ENCODE results near the gene NT5C.
A peak's percentile ranks its signal among the peaks of the same experiment; 100 is the strongest.

The NT5C gene

GRCh38 chr17:75113798-75114551 is 17.6 kb downstream of the NT5C start:
- TF ChIP-seq, protein P1, sequence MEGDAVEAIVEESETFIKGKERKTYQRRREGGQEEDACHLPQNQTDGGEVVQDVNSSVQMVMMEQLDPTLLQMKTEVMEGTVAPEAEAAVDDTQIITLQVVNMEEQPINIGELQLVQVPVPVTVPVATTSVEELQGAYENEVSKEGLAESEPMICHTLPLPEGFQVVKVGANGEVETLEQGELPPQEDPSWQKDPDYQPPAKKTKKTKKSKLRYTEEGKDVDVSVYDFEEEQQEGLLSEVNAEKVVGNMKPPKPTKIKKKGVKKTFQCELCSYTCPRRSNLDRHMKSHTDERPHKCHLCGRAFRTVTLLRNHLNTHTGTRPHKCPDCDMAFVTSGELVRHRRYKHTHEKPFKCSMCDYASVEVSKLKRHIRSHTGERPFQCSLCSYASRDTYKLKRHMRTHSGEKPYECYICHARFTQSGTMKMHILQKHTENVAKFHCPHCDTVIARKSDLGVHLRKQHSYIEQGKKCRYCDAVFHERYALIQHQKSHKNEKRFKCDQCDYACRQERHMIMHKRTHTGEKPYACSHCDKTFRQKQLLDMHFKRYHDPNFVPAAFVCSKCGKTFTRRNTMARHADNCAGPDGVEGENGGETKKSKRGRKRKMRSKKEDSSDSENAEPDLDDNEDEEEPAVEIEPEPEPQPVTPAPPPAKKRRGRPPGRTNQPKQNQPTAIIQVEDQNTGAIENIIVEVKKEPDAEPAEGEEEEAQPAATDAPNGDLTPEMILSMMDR (IDR thresholded peaks at IDR 0.05; ENCODE audit: low read depth, low read length): peak; percentile 84
- peak overlapping the region; percentile 47 for H3K4me3 ChIP-seq (ENCODE audit: low read depth, low read length)

- TF ChIP-seq, protein P1 (IDR thresholded peaks at IDR 0.05; ENCODE audit: low read depth, low read length): no peak
- no peak overlapping the region for H3K4me3 ChIP-seq (ENCODE audit: low read depth, low read length)
Measured at GRCh38 chr17:75111777-75112335, 19.7 kb downstream of the NT5C start.

DNA sequence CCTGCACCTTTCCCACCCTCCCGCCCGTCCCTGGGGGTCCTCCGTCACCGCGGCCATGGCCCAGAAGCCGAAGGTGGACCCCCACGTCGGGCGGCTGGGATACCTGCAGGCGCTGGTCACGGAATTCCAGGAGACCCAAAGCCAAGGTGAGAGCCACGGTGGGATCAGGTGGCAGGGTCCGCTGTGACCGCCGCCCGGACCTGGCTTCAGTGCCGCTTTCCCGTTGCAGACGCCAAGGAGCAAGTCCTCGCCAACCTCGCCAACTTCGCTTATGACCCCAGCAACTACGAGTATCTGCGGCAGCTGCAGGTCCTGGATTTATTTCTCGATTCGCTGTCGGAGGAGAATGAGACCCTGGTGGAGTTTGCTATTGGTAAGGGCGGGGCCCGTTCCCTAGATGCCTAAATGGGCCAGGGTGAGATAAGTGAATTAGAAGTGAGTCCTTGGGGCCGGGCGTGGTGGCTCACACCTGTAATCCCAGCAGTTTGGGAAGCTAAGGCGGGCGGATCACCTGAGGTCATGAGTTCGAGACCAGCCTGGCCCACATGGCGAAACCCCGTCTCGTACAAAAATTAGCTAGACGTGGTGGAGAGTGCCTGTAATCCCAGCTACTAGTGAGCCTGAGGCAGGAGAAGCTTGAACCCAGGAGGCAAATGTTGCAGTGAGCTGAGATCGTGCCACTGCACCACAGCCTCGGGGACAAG is 21.2 kb downstream of the NT5C start:
- TF ChIP-seq, protein P1 (IDR thresholded peaks at IDR 0.05; ENCODE audit: low read depth, low read length): no peak

GRCh38 chr17:75109407-75110233 is 21.9 kb downstream of the NT5C start, which contains the start of gene ARMC7:
TSS of gene ARMC7 (plus strand) at chr17:75109969. CDS start at chr17:75110289, 320 bp downstream.
- peak within 1 kb of the TSS; percentile 79 for H3K4me3 ChIP-seq (ENCODE audit: low read depth, low read length)
- TF ChIP-seq, protein P1 (IDR thresholded peaks at IDR 0.05; ENCODE audit: low read depth, low read length): no peak

More for the DNA sequence above, 21.2 kb downstream of the NT5C start:
- peak overlapping the region; percentile 79 for H3K4me3 ChIP-seq (ENCODE audit: low read depth, low read length)

GRCh38 chr17:75109046-75109406 is 22.5 kb downstream of the NT5C start:
- H3K4me3 ChIP-seq (ENCODE audit: low read depth, low read length): peak overlapping the region; percentile 79
- TF ChIP-seq, protein P1 (IDR thresholded peaks at IDR 0.05; ENCODE audit: low read depth, low read length): no peak

DNA sequence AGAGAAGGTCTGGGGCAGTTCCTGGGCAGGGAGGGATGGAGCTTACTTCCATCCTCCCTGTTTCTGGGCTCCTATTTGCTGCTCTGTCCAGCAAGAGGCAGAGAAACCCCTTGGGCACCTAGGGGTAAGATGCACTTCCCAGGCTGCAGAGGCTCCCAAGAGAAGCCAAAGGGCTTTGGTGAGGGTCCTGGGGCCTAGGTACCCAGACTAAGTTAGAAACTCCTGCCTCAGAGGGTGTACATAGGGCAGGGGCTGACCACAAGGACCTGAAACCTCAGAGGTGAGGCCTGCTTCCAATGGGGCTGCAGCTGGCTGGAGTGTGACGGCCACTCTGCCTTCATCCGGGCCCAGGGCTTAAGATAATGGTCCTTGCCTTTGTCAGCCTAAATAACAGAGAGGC is 23.3 kb downstream of the NT5C start:
- TF ChIP-seq, protein P1 (IDR thresholded peaks at IDR 0.05; ENCODE audit: low read depth, low read length): no peak
- no peak overlapping the region for H3K4me3 ChIP-seq (ENCODE audit: low read depth, low read length)

Data from WI38 (cell line).